Measurements from ENCODE around the gene RND2. TPM values are rescaled to one million over a fixed set of nuclear protein-coding genes. Genes with fewer than 3 reads are reported as not detected.

Gene RND2
- total RNA-seq, 1 donor: 1.3 TPM

DNA sequence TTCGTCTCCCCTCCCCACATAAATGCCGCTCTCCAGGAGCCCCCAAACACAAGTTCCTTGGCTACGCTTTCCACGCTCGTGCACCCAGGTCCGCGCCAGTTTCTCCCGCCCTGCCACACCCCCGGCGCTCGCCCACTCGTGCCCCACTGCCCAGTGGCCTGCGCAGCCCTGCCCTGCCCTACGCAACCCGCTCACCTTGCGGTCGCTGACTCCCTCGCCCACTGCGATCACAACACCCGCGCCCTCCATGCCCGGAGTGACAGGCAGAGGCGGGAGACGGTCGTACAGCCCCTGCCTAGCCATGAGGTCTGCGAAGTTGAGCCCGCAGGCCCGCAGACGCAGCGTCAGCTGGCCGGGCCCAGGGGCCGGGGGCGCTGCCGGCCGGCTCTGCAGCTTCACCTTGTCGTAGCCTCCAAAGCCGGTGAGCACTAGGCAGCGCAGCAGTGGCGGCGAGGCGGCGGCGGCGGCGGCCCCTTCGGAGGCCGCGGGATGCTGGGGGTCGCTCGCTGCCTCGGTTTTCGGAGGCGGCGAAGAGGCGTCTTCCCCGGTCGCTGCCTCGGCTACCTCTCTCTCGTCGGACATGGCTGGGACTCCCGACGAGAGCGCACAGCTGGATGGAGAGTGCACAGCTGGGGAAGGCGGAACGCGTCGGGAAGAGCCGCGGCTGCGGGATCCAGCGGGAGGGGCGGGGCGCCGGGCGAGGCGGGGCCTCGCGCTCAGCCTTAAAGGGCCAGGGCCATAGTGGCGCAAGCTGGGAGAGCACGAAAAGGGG lies 3.1 kb upstream of the RND2 start, which contains the start of gene VAT1:
TSS of gene VAT1 (minus strand) at position 645 of the 772 bp plus-strand sequence. CDS start at position 582, 63 bp downstream.
- DNase-seq (ENCODE audit: low read depth): peak; percentile 80
- TF ChIP-seq, protein P1, sequence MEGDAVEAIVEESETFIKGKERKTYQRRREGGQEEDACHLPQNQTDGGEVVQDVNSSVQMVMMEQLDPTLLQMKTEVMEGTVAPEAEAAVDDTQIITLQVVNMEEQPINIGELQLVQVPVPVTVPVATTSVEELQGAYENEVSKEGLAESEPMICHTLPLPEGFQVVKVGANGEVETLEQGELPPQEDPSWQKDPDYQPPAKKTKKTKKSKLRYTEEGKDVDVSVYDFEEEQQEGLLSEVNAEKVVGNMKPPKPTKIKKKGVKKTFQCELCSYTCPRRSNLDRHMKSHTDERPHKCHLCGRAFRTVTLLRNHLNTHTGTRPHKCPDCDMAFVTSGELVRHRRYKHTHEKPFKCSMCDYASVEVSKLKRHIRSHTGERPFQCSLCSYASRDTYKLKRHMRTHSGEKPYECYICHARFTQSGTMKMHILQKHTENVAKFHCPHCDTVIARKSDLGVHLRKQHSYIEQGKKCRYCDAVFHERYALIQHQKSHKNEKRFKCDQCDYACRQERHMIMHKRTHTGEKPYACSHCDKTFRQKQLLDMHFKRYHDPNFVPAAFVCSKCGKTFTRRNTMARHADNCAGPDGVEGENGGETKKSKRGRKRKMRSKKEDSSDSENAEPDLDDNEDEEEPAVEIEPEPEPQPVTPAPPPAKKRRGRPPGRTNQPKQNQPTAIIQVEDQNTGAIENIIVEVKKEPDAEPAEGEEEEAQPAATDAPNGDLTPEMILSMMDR (IDR thresholded peaks at IDR 0.05; ENCODE audit: insufficient read depth, low read depth, low read length): no peak
- H3K4me3 ChIP-seq (ENCODE audit: low read depth, low read length): peak within 1 kb of the TSS; percentile 99

DNA sequence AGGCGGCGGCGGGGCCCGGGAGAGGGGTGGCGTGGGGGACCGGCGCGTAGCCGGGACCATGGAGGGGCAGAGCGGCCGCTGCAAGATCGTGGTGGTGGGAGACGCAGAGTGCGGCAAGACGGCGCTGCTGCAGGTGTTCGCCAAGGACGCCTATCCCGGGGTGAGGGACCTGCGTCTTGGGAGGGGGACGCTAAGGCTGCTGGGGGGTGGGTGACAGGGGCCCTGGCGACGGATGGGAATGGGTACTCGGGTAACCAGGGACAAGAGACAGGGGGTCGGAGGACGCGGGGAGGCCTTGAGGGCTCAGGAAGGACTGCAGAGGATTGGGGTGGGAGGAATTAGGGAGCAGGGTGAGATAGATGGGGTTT lies 243 bp downstream of the RND2 start:
- TF ChIP-seq, protein P1 (IDR thresholded peaks at IDR 0.05; ENCODE audit: insufficient read depth, low read depth, low read length): no peak
- peak overlapping the region; percentile 49 for H3K4me3 ChIP-seq (ENCODE audit: low read depth, low read length)
- no peak for DNase-seq (ENCODE audit: low read depth)

DNA sequence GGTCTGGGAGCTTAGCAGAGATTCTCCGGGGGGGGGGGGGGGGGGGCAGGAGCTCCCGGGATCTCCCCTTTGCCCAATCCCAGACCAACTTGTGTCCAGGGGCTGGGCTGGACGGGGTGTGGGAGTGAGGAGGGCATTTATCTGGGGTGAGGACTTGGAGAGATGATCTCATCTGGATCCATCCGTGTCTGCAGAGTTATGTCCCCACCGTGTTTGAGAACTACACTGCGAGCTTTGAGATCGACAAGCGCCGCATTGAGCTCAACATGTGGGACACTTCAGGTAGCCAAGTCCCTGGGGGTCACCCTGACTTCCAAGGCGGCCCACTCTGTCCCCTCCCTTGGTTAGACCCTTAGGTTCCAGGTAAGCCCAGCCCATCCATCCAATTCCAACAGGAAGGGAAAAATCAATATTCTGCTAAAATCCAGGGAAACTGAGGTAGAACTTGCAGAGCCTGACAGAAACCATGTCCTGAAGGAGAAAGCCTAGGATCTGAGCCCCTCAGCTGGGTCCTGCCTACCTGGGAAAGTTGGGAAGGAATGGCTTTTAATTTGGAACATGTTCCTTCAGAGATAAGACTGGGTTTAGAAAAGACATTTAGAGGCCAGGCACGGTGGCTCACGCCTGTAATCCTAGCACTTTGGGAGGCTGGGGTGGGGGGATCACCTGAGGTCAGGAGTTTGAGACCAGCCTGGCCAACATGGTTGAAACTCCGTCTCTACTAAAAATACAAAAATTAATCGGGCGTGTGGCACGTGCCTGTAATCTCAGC lies 921 bp downstream of the RND2 start:
- no peak overlapping the region for H3K4me3 ChIP-seq (ENCODE audit: low read depth, low read length)
- TF ChIP-seq, protein P1 (IDR thresholded peaks at IDR 0.05; ENCODE audit: insufficient read depth, low read depth, low read length): no peak

DNA sequence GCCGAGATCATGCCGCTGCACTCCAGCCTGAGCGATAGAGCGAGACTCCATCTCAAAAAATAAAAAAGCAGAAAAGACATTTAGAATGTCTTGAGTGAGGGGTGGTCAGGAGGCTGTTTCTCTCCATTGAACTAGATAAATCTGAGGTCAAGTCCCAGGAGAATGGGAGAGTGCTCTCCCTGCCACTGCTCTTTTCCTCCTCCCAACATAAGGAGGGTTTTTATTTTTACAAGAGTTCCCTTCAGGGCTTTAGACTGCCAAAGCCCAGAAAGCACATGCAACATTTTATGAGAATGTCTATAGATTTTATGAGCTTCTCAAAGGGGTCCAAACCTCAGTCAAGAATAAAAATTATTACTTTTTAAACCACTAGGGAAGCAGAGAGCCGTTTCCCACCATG lies 1.6 kb downstream of the RND2 start:
- TF ChIP-seq, protein P1 (IDR thresholded peaks at IDR 0.05; ENCODE audit: insufficient read depth, low read depth, low read length): no peak
- peak; percentile 28 for DNase-seq (ENCODE audit: low read depth)
- H3K4me3 ChIP-seq (ENCODE audit: low read depth, low read length): no peak overlapping the region

More for the DNA sequence above, 921 bp downstream of the RND2 start:
- no peak for DNase-seq (ENCODE audit: low read depth)

DNA sequence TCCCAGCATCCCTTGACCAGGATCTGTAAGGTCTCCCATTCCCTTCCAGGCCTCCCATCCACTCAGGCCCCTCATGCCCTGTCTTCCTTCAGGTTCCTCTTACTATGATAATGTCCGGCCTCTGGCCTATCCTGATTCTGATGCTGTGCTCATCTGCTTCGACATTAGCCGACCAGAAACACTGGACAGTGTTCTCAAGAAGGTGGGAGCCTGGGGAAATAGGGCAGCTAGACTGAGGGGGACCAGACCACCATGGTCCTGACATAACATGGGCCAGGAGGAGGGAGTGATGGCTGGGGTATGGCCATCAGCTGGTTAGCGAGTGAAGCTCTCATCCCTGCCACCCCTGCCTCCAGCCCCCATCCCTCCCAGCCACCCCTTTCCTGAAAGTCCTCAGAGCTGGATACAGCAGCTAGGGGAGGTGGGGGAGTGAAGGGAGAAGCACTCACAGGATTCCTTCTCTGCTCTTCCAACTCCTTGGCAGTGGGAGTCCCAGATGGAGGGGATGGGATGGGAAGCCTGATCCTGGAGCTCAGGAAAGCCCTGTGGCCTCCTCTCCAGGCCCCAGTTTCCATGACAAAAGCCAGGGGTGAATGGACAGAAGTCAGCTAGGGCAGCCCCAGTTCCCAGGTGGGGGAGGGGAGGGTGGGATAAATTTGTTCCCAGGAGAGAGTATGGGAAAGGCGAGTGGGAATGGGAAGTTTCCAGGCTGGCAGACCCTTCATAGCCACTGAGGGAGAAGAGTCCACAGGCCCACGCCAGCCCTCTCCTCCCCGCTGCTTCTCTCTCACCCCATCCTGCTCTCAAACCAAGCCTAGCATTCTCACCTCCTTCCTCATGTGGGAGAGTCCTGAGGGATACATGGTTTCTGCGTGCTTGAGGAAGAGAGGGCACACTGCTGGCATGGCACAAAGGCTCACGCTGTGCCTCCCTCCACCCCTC lies 2.3 kb downstream of the RND2 start:
- TF ChIP-seq, protein P1 (IDR thresholded peaks at IDR 0.05; ENCODE audit: insufficient read depth, low read depth, low read length): no peak
- no peak overlapping the region for H3K4me3 ChIP-seq (ENCODE audit: low read depth, low read length)
- DNase-seq (ENCODE audit: low read depth): no peak

DNA sequence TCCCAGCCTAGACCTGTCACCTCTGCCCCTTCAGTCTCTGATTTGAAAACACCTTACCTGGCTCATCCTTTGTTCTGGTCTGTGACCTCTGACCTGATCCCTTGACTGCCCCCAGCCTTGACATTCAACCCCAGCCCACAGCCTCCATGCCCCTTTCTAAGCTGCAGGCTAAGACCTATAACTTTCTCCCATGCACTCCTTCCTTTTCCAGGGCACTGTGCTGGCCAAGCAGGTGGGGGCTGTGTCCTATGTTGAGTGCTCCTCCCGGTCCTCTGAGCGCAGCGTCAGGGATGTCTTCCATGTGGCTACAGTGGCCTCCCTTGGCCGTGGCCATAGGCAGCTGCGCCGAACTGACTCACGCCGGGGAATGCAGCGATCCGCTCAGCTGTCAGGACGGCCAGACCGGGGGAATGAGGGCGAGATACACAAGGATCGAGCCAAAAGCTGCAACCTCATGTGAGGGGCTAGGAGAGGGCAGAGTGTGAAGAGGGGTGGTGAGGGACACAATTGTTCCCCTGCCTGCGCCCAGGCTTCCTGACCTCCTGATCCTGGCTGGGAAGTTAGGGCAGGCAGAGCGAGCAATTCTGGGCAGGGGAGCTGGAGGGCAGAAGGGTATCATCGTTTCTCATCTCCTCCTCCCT lies 3.3 kb downstream of the RND2 start:
- TF ChIP-seq, protein P1 (IDR thresholded peaks at IDR 0.05; ENCODE audit: insufficient read depth, low read depth, low read length): no peak
- no peak overlapping the region for H3K4me3 ChIP-seq (ENCODE audit: low read depth, low read length)
- DNase-seq (ENCODE audit: low read depth): no peak
